H9 (cell line): ENCODE results near the gene SLC49A4. TPM values are rescaled to one million over a fixed set of nuclear protein-coding genes. Genes with fewer than 3 reads are reported as not detected.

Source experiments
- DNase-seq: peaks from one replicate; pipeline ENCODE4 v3.0.0-alpha.2; 2017
- H2AFZ ChIP-seq: one replicate; pipeline ENCODE4 v1.6.1; 2013; ENCODE audit warnings: mild to moderate bottlenecking, low read length, control low read depth, moderate library complexity
- H2AK5ac ChIP-seq: 2 replicates; pipeline ENCODE4 v1.6.1; 2013; ENCODE audit warnings: low read length, control low read depth, mixed read lengths; ENCODE audit not compliant: insufficient read length
- H2BK120ac ChIP-seq: one replicate; pipeline ENCODE4 v1.6.1; 2013; ENCODE audit warnings: low read depth, mild to moderate bottlenecking, low read length, control low read depth, inconsistent platforms; ENCODE audit not compliant: poor library complexity, severe bottlenecking
- H2BK12ac ChIP-seq: 2 replicates; pipeline ENCODE4 v1.6.1; 2013; ENCODE audit warnings: low read length, control low read depth, mixed read lengths, low read depth; ENCODE audit not compliant: insufficient read length
- H2BK15ac ChIP-seq: 2 replicates; pipeline ENCODE4 v1.6.1; 2013; ENCODE audit warnings: low read depth, low read length, control low read depth
- H2BK20ac ChIP-seq: one replicate; pipeline ENCODE4 v1.6.1; 2013; ENCODE audit warnings: low read depth, mild to moderate bottlenecking, low read length, control low read depth, inconsistent platforms; ENCODE audit not compliant: poor library complexity, severe bottlenecking
- H2BK5ac ChIP-seq: 2 replicates; pipeline ENCODE4 v1.6.1; 2013; ENCODE audit warnings: low read length, control low read depth, mixed read lengths; ENCODE audit not compliant: insufficient read length
- H3K14ac ChIP-seq: 2 replicates; pipeline ENCODE4 v1.6.1; 2013; ENCODE audit warnings: low read length, control low read depth; ENCODE audit not compliant: insufficient read depth
- H3K18ac ChIP-seq: 2 replicates; pipeline ENCODE4 v1.6.1; 2013; ENCODE audit warnings: low read depth, mild to moderate bottlenecking, mixed read lengths, low read length, control low read depth; ENCODE audit not compliant: insufficient read length
- H3K23ac ChIP-seq: 2 replicates; pipeline ENCODE4 v1.6.1; 2013; ENCODE audit warnings: low read length, control low read depth, mixed read lengths, low read depth; ENCODE audit not compliant: insufficient read length
- H3K23me2 ChIP-seq: 2 replicates; pipeline ENCODE4 v1.6.1; 2013; ENCODE audit warnings: low read depth, mild to moderate bottlenecking, mixed read lengths, low read length, control low read depth; ENCODE audit not compliant: insufficient read length, poor library complexity, severe bottlenecking
- H3K27ac ChIP-seq: 2 replicates; pipeline ENCODE4 v1.5.1; 2013; ENCODE audit warnings: low read length, control low read depth, mixed read lengths, low read depth; ENCODE audit not compliant: insufficient read length
- H3K27me3 ChIP-seq: 2 replicates; pipeline ENCODE4 v1.6.1; 2013; ENCODE audit warnings: low read length, control low read depth, inconsistent platforms; ENCODE audit not compliant: insufficient read depth
- H3K4ac ChIP-seq: 2 replicates; pipeline ENCODE4 v1.6.1; 2013; ENCODE audit warnings: low read depth, mild to moderate bottlenecking, control low read depth, inconsistent platforms, low read length, moderate library complexity
- H3K4me1 ChIP-seq: 2 replicates; pipeline ENCODE4 v1.6.1; 2013; ENCODE audit warnings: low read length, control low read depth, inconsistent platforms; ENCODE audit not compliant: insufficient read depth
- H3K4me2 ChIP-seq: 2 replicates; pipeline ENCODE4 v1.6.1; 2013; ENCODE audit warnings: low read length, control low read depth, mixed read lengths; ENCODE audit not compliant: insufficient read length, insufficient read depth
- H3K56ac ChIP-seq: 2 replicates; pipeline ENCODE4 v1.6.1; 2013; ENCODE audit warnings: low read depth, mild to moderate bottlenecking, mixed read lengths, low read length, control low read depth; ENCODE audit not compliant: insufficient read length
- H3K79me1 ChIP-seq: 2 replicates; pipeline ENCODE4 v1.6.1; 2013; ENCODE audit warnings: low read depth, mild to moderate bottlenecking, moderate library complexity, low read length, control low read depth, inconsistent platforms; ENCODE audit not compliant: insufficient read depth, poor library complexity, severe bottlenecking
- H3K79me2 ChIP-seq: 2 replicates; pipeline ENCODE4 v1.6.1; 2013; ENCODE audit warnings: low read length, control low read depth, inconsistent platforms; ENCODE audit not compliant: insufficient read depth
- H3K9ac ChIP-seq: 2 replicates; pipeline ENCODE4 v1.6.1; 2013; ENCODE audit warnings: low read length, control low read depth, mixed read lengths; ENCODE audit not compliant: insufficient read length; ENCODE audit errors: extremely low read depth
- H3K9me3 ChIP-seq: one replicate; pipeline ENCODE4 v1.6.1; 2013; ENCODE audit warnings: low read depth, low read length, inconsistent platforms; ENCODE audit not compliant: control insufficient read depth
- H3T11ph ChIP-seq: one replicate; pipeline ENCODE4 v1.6.1; 2013; ENCODE audit warnings: mild to moderate bottlenecking, low read length, control low read depth, inconsistent platforms
- H4K20me1 ChIP-seq: one replicate; pipeline ENCODE4 v1.6.1; 2013; ENCODE audit not compliant: control insufficient read depth, insufficient read length, insufficient read depth
- H4K5ac ChIP-seq: 2 replicates; pipeline ENCODE4 v1.6.1; 2013; ENCODE audit warnings: low read depth, mild to moderate bottlenecking, mixed read lengths, low read length, control low read depth; ENCODE audit not compliant: insufficient read length
- H4K8ac ChIP-seq: replicated peaks from 2 replicates; pipeline ENCODE4 v1.6.1; 2013; ENCODE audit warnings: low read length, control low read depth, mixed read lengths, low read depth; ENCODE audit not compliant: insufficient read length
- H4K91ac ChIP-seq: 2 replicates; pipeline ENCODE4 v1.6.1; 2013; ENCODE audit warnings: low read depth, mild to moderate bottlenecking, moderate library complexity, mixed read lengths, low read length, control low read depth; ENCODE audit not compliant: insufficient read length
- H3K27ac Mint-ChIP-seq, 3 experiments: 2 replicates in 2 of 3; 3 replicates in 1 of 3; pipeline ENCODE4 v1.8.0; 2020 to 2021; ENCODE audit warnings: mixed read lengths in 3 of 3, mild to moderate bottlenecking in 1 of 3, moderate library complexity in 1 of 3
- H3K27me3 Mint-ChIP-seq: 2 replicates; pipeline ENCODE4 v1.8.0; 2021; ENCODE audit warnings: low read depth, mild to moderate bottlenecking, moderate library complexity, mixed read lengths
- H3K36me3 Mint-ChIP-seq, 3 experiments: 2 replicates in 2 of 3; 3 replicates in 1 of 3; pipeline ENCODE4 v1.8.0; 2020 to 2021; ENCODE audit warnings: low read depth in 3 of 3, mixed read lengths in 3 of 3; ENCODE audit not compliant: insufficient read depth in 1 of 3
- H3K4me1 Mint-ChIP-seq, 2 experiments: 2 replicates each; pipeline ENCODE4 v1.8.0; 2020; ENCODE audit warnings: mixed read lengths in 2 of 2
- H3K4me3 Mint-ChIP-seq, 2 experiments: 2 replicates in 1 of 2; 3 replicates in 1 of 2; pipeline ENCODE4 v1.8.0; 2020 to 2021; ENCODE audit warnings: mild to moderate bottlenecking in 2 of 2, mixed read lengths in 2 of 2, moderate library complexity in 1 of 2
- H3K9me3 Mint-ChIP-seq, 2 experiments: 2 replicates in 1 of 2; 3 replicates in 1 of 2; pipeline ENCODE4 v1.8.0; 2020; ENCODE audit warnings: mild to moderate bottlenecking in 2 of 2, mixed read lengths in 2 of 2, moderate library complexity in 1 of 2
- WGBS: extraction: QIAGEN DNeasy Blood & Tissue Kit; methylation state at CpG from one replicate; pipeline ENCODE4 v1.1.7; 2013; ENCODE audit warnings: missing lambda C conversion rate, low lambda C conversion rate, mixed read lengths; ENCODE audit not compliant: insufficient read length; ENCODE audit errors: extremely low coverage; 5-methylcytosine and 5-hydroxymethylcytosine counted together
- total RNA-seq: library from RNA; stranded (reverse); gene quantifications from 2 replicates; pipeline ENCODE4 v1.2.1, GENCODE V29; 2021
- TF ChIP-seq, protein P1 (sequence below): fragments of 200-600 bp; sonication (generic); conservative IDR thresholded peaks from 3 replicates; pipeline ENCODE4 v1.8.0; 2021; ENCODE audit warnings: antibody characterized with exemption, mild to moderate bottlenecking

SLC49A4 gene
- total RNA-seq, 1 experiment from 2014 or later, result 10.7 TPM

DNA sequence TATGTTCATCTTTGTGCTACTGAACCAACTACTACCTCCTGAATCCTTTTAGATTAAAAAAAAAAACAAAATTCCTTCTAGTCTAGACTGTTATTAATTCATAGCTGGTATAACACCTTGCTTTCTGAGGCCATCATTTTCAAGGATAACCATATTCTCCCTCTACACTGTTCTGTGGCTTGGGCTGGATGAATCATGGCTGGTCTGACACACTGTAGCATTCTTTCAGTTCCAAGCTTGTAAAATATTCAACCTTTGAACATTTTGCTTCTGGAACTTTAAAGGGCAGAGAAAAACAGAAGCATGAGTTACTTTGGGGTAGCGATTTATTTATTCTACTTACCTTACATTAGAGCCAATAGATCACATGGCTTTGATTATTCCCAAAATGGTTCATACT is 8.8 kb upstream of the SLC49A4 start:
- H3K27ac Mint-ChIP-seq, result no peak overlapping the region

More for the DNA sequence above, 8.8 kb upstream of the SLC49A4 start:
- Histone ChIP-seq H3K23me2 (no peaks in the 10 kb centered on the region), H3K27ac (no peak overlapping the region), H4K5ac (no peak overlapping the region), H3K79me1 (no peaks in the 10 kb centered on the region), H2BK5ac (no peak overlapping the region), H2BK120ac (no peak overlapping the region), H4K91ac (no peak overlapping the region), H4K20me1 (no peaks in the 10 kb centered on the region), H3K4ac (no peak overlapping the region), H2BK12ac (no peak overlapping the region), H3K18ac (no peak overlapping the region), H3K9ac (no peak overlapping the region), H3T11ph (no peak overlapping the region), H3K23ac (no peak overlapping the region), H3K27me3 (no peaks in the 10 kb centered on the region), H3K9me3 (no peaks in the 10 kb centered on the region), H3K4me2 (no peak overlapping the region), H2AK5ac (no peak overlapping the region), H3K4me1 (no peaks in the 10 kb centered on the region), H4K8ac (no peak overlapping the region), H3K14ac (no peak overlapping the region), H3K56ac (no peak overlapping the region), H2BK15ac (no peak overlapping the region), H2BK20ac (no peak overlapping the region), H2AFZ (no peak overlapping the region), H3K79me2 (no peaks in the 10 kb centered on the region)
- no CpG with 5 or more reads among the region's 1 CpG for WGBS
- H3K4me1 Mint-ChIP-seq, result 0 out of 4 replicates have a peak, but pooled peaks cover 0 to 2% of the 10 kb centered on the region in 2 experiments
- no peak for DNase-seq
- TF ChIP-seq, protein P1, sequence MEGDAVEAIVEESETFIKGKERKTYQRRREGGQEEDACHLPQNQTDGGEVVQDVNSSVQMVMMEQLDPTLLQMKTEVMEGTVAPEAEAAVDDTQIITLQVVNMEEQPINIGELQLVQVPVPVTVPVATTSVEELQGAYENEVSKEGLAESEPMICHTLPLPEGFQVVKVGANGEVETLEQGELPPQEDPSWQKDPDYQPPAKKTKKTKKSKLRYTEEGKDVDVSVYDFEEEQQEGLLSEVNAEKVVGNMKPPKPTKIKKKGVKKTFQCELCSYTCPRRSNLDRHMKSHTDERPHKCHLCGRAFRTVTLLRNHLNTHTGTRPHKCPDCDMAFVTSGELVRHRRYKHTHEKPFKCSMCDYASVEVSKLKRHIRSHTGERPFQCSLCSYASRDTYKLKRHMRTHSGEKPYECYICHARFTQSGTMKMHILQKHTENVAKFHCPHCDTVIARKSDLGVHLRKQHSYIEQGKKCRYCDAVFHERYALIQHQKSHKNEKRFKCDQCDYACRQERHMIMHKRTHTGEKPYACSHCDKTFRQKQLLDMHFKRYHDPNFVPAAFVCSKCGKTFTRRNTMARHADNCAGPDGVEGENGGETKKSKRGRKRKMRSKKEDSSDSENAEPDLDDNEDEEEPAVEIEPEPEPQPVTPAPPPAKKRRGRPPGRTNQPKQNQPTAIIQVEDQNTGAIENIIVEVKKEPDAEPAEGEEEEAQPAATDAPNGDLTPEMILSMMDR, result no peak
- no peak overlapping the region for H3K4me3 Mint-ChIP-seq
- H3K27me3 Mint-ChIP-seq, result no peaks in the 10 kb centered on the region
- H3K9me3 Mint-ChIP-seq, result peaks cover 7 to 8% of the 10 kb centered on the region in 2 experiments
- H3K36me3 Mint-ChIP-seq, result peaks cover 10 to 18% (median 10%) of the 10 kb centered on the region in 3 experiments
